Inflammatory macrophage treated with lipopolysaccharide for 4 hours (primary cell): ENCODE results near the gene ORM1.
A peak's percentile ranks its signal among the peaks of the same experiment; 100 is the strongest.
"Not testable (repeated sequence)": the region's sequence is repeated elsewhere in the genome, so short reads cannot be mapped to it uniquely, and the experiment has no call there.

ENCODE experiments used
- DNase-seq: peaks from one replicate; pipeline ENCODE4 v3.0.0-alpha.2; 2020

Gene ORM1

DNA sequence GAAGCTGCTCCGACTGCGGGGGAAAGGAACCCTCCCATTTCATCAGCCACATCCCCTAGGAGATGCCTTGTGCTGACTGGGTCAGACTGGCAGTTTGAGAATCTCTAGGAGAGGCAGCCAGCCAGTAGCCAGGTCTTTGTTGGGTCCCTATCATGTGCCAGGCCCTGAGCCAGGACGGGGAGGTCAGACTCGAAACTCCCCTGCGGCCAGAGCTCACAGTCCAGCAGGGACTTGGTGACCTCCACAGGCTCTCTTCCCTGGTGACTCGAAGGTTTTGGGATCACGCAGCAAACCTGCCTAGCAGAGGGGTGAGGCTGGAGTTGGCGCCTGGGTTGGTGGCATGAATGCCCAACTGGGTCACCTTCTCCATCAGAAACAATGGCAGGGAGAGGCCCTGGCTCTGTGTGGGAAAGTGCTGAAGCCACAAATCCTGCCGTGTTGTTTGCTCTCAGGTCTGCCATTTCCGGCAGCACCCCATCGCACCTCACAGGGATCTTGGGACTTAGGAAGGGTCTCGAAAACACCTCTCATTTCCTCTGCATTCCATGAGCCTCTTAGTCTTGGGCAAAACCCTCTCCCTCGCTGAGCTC is 14.4 kb upstream of the ORM1 start:
- no peak for DNase-seq

DNA sequence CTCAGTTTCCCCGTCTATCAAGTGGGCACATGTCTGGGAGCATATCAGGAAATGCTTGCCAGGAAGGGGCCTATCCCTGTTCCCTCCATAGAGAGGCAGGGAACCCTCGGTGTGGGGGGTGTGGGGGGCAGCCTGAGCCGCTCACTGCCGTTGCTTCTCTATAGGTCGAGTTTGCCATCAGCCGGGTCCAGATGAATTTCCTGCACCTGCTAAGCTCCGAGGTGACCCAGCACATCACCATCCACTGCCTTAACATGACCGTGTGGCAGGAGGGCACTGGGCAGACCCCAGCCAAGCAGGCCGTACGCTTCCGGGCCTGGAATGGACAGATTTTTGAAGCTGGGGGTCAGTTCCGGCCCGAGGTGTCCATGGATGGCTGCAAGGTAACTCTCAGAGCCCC is 13.8 kb upstream of the ORM1 start:
- no peak for DNase-seq

DNA sequence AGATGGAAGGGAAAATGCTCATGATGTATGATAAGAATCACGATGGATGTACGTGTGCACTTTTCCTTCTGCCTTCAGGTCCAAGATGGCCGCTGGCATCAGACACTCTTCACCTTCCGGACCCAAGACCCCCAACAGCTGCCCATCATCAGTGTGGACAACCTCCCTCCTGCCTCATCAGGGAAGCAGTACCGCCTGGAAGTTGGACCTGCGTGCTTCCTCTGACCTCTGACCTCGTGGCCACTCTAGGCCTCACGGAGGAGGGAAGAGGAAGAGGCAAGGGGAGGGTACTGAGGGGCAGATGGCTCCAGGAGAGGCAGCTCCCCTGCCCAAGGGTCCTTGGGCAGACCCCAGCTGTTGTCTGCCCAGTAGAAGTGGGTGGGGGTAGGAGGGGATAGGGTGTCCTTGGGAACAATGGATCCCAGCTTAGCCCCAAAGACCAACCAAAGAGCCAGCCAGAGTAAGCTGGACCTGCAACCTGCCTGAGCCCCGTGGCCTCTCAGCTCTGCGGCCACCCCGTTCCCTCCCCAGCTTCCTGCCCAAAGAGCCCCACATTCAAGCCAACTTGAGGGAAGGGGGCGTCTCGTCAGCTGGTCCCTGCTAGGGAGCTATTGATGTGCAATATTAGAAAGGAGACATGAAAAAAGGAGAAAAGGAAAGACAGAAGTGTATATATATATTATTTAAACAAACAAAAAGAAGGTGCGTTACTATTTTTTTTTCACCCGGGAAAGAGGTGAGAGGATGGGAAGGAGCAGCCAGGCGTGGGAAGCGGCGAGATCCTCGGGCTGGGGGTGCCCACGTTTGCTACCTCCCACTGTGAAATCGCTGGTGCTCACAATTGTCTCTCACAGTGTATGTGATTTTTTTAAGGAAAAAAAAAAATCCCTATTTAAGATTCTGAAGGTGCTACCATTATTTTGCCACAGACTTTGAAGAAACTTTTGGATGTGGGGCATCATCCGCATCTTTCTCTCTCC is 12.1 kb upstream of the ORM1 start:
- no peak for DNase-seq

DNA sequence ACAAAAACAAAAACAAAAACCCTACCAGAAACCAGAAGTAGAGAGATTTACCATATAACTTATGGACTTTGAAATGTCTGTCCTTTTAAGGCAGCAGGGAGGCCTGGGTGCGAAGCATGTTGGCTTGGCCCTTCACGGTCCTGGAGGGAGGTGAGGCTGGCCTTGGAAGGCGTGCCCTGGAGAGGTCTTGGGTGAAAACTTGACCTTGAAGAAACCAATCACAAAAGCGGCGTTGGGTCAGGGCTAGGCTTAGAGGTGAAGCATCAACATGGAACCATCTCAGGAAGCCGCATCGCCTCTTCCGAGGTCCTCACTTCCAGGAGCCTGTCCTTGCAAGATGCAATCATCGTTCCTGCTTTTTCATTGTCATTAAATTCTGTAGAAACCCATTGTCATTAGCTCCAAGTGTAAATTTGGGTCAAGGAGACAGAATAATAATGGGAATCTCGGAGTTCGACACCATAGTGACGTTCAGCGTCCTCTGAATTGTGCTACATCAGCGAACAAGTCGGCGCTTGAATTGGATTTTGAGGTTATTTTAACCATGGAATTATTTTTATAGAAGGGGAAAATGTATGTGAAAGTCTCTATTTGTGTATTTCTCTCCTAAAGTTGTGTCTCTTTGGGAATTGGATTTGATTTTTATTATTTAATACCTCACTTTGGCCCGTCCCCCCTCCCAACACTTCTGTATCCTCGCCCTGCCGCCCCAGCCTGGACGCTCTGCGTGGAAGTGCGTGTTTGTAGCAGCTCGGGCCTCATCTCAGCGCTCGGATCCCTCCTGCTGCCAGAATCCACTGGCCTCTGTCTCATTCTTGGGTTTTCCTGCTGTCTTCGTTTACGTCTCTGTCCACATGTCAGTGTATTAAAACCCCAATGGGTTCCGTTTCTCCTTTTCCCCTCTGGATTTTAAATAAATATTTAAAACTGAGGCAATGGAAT is 11.1 kb upstream of the ORM1 start:
- DNase-seq: no peak

DNA sequence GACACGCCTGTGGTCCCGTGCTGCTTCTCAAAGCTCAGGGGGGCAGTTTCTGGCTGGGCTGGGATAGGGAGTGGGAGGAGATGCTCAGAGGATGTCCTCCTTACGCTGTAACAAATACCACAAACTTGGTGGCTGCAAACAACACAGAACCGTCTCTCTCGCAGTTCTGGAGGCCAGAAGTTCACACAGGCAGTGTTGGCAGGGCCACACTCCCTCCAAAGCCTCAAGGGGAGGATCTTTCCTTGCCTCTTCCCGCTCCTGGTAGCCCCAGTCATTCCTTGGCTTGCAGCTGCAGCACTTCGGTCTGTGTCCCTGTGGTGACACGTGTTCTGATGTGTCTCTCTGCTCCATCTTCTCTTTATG is 10.4 kb upstream of the ORM1 start:
- no peak for DNase-seq

DNA sequence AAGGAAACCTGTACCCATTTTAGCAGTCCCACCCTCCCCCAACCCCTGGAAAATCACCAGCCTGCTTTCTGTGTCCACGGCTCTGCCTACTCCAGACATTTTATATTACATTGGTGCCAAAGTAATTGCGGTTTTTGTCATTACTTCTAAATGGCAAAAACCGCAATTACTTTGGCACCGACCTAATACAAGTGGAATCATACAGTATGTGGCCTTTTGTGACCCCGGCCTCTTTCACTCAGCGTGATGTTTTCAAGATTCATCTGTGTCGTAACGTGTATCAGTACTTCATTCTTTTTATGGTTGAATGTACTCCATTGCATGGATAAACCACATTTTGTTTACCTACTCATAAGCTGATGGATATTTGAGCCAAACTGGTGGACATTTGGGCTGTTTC is 9.7 kb upstream of the ORM1 start:
- DNase-seq: no peak

DNA sequence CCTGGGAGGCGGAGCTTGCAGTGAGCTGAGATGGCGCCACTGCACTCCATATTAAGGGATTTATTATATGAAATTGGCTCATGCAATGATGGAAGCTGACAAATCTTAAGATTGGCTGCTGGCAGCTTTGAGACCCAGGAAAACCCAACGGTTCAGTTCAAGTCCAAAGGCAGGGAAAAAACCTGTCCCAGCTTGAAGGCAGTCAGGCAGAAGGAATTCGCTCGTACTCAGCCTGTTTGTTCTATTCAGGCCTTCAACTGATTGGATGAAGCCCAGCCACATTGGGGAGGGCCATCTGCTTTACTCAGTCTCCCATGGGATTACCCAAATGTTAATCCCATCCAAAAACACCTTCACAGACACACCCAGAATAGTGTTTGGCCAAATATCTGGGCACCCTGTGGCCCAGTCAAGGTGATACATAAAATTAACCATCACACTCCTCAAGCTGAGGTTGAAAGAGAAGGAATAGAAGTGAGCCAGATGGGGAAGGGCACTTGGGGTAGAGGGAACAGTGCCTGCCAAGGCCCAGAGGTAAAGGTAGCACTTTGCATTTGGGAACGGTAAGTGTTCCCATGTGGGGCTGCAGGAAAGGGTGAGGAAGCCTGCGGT is 8.5 kb upstream of the ORM1 start:
- DNase-seq: no peak

DNA sequence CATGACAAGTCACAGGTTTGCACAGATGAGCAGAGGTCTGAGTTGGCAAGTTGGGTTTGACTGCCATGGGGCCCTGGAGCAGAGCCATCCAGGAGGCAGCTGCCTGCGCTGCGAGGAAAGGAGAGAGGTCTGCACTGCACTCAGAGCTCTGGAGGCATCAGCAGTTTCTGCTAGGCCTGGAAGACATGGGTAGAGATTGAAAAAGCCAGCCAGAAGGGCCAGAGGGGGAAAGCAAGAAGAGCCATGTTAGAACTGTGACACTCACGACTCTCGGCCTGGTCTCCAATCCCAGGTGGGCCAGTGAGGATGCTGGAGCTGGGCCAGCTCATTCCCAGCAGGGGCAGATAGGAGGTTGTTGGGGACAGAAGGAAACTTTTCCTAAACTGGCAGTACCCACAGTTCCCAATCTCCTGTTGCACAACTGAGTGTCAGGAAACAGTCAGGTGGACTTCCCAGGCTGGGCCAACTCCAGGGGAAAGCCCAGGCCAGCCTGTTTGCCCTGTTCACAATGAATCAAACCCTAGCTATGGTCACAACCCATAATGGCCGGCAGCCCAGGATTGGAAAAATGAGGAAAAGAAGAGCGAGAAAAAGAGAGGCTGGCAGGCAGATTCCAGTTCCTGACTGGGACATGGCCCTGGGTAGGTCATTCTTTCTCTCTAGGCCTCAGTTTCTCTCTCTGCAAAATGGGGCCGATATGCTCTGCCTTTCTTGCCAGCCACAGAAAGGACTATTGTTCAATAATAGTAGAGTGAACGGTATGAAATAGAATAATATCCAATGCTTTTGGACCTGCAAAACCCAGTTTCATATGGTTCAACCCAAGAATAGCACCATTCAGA is 7.8 kb upstream of the ORM1 start:
- peak; percentile 36 for DNase-seq

DNA sequence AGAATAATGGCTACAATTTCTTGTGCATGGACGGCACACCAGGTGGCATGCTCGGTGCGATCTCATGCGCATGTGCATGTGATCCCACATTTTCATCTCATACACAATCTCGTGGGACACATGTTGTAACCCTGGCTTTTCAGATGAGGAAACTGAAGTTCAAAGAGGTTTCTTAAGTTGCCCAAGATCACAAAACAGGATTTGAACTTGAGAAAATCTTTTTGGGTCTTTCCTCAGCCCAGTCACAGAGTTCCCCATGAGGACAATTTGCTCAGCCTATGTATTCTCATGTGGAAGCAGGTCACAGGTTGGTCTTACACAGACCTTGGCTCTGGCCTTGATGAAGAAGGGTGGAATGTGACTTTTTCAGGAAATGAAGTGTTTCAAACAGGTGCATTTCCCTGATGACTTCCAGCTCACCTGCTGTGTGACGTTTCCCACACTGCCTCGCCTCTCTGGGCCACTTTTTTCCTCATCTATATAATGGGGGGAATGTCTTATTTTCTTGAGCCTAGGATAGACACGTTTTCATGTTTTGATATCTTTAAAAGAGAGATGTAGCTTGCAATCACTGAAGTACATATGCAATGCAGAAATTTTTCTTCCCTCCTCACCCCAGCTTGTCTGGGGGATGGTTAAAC is 7.1 kb upstream of the ORM1 start:
- DNase-seq: peak; percentile 90

DNA sequence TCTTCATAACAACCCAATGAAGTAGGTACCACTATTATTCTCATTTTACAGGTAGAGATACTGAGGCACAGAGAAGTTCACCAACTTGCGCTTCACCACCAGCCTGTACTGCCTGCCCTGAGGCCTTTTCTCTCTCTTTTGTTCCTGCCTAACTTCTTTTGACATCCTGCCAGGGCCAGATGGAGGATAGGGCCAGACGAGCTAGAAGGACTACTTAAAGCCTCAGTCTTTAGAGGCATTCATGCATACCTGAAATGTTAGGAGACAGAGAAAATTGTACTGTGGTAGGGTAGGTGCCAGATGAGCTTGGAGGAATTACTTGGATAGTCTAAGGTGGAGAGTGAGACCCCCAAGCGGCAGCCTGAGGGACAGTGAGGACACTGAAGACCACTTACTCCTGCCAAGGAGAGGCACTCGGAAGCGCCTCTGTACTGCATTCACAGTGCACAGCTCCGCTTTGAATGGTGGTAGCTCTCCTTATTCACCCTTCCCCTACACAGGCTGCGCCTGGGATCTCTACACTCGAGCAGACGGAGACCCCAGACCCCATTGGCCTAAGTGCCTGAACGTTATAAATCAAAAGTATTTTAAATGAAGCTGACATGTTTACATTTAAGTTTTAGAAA is 6.2 kb upstream of the ORM1 start:
- DNase-seq: no peak

DNA sequence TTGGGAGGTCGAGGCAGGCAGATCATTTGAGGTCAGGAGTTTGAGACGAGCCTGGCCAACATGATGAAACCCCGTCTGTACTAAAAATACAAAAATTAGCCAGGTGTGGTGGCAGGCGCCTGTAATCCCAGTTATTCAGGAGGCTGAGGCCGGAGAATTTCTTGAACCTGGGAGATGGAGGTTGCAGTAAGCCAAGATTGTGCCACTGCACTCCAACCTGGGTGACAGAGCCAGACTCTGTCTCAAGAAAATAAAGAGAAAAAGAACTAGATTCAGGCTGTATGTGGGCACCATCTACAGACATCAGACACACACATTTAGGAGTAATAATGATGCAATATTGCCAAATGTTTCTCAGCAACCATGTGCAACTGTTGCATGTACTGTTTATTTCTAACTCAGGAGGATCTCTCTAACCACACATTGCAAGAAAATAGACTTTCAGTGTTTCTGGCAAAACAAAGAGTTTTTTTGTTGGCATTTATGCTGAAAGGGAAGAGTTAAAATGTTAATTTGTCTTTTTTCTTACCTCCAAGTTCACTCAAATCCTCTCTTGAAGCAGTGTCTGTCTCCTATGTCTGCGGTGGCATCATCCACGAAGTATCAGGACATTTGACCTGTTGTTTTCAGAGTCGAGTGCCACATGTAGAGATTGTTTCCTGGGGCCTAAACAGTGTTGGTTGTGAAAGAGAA is 5.1 kb upstream of the ORM1 start:
- peak; percentile 86 for DNase-seq

DNA sequence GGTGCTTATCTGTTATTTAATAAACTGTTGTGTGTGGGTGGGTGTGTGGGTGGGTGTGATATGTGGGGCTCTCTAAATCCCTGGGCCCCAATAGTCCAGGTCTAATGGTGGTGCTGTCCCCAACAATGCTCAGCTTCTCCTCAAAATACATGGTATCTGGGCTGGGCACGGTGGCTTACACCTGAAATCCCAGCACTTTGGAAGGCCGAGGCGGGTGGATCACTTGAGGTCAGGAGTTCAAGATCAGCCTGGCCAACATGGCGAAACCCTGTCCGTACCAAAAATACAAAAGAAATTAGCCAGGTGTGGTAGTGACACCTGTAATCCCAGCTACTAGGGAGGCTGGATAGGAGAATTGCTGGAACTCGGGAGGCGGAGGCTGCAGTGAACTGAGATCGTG is 4.5 kb upstream of the ORM1 start:
- no peak for DNase-seq

DNA sequence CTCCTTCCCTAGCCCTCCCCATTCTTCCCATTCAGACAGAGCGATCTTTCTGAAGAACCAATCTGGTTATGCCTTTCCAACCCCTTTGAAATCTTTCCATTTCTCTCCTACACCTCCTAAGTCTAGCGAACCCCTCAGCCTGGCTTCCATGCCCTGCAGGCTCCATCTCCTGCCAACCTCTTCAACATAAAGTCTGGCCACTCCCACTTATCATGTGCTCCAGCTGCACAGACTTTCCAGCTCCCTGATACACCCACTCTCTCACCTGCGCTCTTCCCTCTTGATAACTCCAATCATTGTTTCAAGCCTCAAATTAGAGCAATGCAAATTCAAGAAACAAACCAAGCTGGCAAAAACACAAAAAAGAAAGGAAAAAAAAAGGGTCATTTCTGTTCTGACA is 3.8 kb upstream of the ORM1 start:
- DNase-seq: no peak

DNA sequence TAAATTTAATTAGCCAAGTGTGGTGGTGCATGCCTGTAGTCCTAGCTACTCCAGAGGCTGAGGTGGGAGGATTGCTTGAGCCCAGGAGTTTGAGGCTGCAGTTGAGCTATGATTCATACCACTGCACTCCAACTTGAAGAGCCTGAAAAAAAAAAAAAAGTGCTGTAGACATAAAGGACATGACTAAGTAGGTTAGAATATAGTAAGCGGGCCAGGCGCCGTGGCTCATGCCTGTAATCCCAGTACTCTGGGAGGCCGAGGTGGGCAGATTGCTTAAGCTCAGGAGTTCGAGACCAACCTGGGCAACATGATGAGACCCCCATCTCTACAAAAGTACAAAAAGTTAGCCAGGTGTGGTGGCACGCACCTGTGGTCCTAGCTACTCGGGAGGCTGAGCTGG is 2.2 kb upstream of the ORM1 start:
- not testable (repeated sequence) for DNase-seq

DNA sequence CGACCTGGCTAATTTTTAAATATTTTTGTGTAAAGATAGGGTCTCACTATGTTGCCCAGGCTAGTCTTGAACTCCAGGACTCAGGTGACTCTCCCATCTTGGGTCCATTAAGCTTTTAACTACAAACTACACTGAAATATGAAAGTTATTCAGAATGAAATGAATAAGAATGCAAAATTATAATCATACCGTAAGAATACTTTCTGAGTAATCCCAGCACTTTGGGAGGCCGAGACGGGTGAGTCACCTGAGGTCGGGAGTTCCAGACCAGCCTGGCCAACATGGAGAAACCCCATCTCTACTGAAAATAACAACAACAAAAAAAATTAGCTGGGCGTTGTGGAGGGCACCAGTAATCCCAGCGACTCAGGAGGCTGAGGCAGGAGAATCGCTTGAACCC is 1.1 kb upstream of the ORM1 start:
- no peak for DNase-seq

DNA sequence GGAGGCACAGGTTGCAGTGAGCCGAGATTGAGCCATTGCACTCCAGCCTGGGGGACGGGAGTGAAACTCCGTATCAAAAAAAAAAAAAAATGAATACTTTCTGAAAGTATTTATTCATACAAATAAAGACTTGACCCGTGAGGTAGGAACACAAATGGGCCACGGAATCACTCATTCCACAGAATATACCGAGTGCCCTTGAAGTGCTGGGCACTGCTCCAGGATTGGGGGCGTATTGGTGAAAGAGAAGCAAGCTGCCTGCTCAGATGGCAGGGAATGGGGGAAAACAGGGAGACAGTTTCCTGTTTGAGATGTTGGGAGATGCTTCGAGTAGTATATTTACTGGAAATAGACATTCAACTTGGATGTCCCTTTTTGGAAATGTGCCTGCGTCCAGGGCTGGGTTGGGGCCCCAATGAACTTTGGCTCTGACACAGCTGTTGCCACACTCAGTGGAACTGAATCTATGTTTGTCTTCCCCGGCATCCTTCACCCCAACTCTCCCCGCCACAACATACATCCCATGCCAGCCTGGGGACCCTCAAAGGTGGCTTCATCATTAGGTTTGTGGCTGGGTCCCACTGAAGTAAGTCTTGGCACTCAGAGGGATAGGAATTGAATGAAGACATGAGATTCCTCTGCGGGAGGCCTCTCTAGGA is 609 bp upstream of the ORM1 start:
- not testable (repeated sequence) for DNase-seq

DNA sequence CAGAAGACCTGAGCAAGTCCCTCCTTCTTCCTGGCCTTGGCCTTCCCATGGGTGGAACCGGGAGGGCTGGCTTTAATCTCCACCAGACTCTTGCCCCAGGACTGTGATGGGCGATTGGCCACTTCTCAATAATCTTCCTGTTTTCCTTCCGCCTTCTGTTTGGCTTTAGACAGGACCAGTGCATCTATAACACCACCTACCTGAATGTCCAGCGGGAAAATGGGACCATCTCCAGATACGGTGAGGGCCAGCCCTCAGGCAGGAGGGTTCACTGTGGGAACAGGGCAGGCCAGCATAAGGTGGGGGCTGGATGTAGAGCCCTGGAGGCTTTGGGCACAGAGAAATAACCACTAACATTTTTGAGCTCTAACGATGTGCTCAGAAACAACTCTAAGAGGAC is 951 bp downstream of the ORM1 start:
- DNase-seq: not testable (repeated sequence)

DNA sequence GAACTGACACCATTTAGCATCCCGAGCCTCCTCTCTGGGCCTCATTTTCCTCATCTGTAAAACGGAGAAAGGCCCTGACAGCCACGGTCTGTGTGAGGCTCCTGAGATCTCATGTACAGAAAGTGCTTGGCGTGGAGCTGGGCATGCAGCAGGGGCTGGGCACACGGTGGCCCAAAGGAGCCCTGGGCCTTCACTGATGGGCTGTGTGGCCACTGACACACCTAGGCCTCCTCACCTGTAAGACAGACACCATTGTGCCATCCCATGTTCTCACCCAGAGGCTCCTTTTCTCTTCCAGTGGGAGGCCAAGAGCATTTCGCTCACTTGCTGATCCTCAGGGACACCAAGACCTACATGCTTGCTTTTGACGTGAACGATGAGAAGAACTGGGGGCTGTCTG is 1.6 kb downstream of the ORM1 start:
- no peak for DNase-seq

DNA sequence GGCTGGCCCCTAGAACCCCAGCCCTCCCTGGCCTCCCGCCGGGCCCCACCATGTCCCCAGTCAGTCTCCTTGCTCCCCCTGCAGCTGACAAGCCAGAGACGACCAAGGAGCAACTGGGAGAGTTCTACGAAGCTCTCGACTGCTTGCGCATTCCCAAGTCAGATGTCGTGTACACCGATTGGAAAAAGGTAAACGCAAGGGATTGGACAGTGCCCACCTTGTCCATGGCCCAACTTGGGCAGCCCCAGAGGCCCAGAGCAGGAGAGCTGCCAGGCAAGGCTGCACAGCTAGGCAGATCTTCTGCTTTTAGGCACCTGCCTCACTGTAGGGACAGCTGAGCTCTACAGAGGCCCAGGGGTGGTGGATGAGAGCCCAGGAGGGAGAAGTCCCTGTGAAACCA is 2.1 kb downstream of the ORM1 start:
- not testable (repeated sequence) for DNase-seq
